Measurements from ENCODE around the gene NRDC. TPM values are rescaled to one million over a fixed set of nuclear protein-coding genes. Genes with fewer than 3 reads are reported as not detected.

NRDC gene
- total and polyA plus RNA-seq, 8 donors = 58.4 to 95.6 (median 79.2) TPM

DNA sequence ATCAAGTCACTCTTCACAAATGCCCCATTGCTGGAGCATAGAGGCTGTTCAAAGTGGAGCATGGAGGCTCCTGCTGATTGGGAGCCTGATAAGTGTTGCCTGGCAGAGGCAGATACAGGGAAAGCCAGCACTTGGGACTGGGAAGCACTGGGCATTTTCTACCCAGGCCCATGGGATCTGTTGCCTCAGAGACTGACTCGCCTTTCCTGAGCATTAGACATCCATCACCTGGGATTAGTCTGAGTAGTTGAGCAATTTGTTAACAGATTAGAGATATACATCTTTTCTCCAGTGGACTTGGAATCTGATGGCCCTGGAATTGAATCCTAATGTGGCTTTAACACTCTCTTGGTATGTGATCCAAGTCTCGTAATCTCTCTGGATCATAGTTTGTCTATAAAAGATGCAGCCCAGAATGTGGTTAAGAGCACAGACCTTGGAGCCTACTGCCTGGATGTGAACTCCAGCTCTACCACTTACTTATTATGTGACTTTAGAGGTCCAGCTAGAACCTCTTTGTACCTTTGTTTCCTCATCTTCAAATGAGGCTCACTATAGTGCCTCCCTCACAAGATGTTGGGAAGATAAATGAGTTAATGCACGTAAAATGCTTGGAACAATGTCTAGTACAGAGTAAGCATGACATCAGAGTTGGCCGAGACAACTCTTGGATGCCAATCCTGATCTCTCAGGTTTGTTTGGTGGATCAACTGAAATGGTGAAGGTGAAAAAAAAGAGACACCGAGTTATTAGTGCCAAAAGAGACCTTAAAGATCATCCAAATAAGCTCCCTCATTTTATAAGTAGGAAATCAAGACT lies 38.3 kb upstream of the NRDC start:
- H3K27ac ChIP-seq = no peak overlapping the region
- H3K4me1 ChIP-seq = no peaks in the 10 kb centered on the region
- no peak for TF ChIP-seq EP300 (IDR thresholded peaks at IDR 0.05)
- no peak for TF ChIP-seq POLR2AphosphoS5 (IDR thresholded peaks at IDR 0.05)
- TF ChIP-seq, protein P1, sequence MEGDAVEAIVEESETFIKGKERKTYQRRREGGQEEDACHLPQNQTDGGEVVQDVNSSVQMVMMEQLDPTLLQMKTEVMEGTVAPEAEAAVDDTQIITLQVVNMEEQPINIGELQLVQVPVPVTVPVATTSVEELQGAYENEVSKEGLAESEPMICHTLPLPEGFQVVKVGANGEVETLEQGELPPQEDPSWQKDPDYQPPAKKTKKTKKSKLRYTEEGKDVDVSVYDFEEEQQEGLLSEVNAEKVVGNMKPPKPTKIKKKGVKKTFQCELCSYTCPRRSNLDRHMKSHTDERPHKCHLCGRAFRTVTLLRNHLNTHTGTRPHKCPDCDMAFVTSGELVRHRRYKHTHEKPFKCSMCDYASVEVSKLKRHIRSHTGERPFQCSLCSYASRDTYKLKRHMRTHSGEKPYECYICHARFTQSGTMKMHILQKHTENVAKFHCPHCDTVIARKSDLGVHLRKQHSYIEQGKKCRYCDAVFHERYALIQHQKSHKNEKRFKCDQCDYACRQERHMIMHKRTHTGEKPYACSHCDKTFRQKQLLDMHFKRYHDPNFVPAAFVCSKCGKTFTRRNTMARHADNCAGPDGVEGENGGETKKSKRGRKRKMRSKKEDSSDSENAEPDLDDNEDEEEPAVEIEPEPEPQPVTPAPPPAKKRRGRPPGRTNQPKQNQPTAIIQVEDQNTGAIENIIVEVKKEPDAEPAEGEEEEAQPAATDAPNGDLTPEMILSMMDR (IDR thresholded peaks at IDR 0.05) = no peak
- TF ChIP-seq POLR2A (IDR thresholded peaks at IDR 0.05) = no peak
- 70 to 83% (median 73%) methylated on average over 5 of the region's 5 CpGs for WGBS, 5 donors
- no peaks in the 10 kb centered on the region for H3K9me3 ChIP-seq
- H3K4me3 ChIP-seq = no peak overlapping the region
- intact Hi-C loops (cut with DNase I; ENCODE audit: low total_unique reads) = no loop called here
- no peaks in the 10 kb centered on the region for H3K36me3 ChIP-seq
- peaks cover 0 to 45% (median 0%) of the 10 kb centered on the region in 3 donors for H3K27me3 ChIP-seq
- DNase-seq = no peak

DNA sequence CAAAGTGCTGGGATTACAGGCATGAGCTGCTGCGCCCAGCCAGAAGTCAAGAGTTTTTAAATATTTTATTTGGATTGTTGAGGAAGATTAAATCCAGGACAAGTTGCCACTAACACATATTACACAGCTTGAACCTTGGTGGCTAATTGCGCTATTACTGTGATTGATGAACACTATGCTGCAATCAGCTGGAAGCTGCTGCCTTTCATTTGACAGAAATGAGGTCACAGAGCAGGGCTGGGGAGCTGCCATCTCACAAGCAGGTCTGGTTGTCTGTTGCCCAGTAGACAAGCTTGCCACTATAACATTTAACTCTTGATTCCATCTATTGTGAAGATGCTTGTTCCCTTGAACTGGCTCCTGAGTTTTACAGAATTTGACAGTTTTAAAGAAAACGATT lies 37.4 kb upstream of the NRDC start:
- peak in 1 of 2 donors; percentile 32 for DNase-seq
- no peaks in the 10 kb centered on the region for H3K4me1 ChIP-seq
- no peaks in the 10 kb centered on the region for H3K9me3 ChIP-seq
- intact Hi-C loops (cut with DNase I; ENCODE audit: low total_unique reads) = no loop called here
- H3K4me3 ChIP-seq = no peak overlapping the region
- no peak for TF ChIP-seq POLR2AphosphoS5 (IDR thresholded peaks at IDR 0.05)
- no peak for TF ChIP-seq POLR2A (IDR thresholded peaks at IDR 0.05)
- no peak for TF ChIP-seq EP300 (IDR thresholded peaks at IDR 0.05)
- TF ChIP-seq, protein P1 (IDR thresholded peaks at IDR 0.05) = no peak
- H3K36me3 ChIP-seq = no peaks in the 10 kb centered on the region
- no peak overlapping the region for H3K27ac ChIP-seq
- peaks cover 0 to 52% (median 0%) of the 10 kb centered on the region in 3 donors for H3K27me3 ChIP-seq
- WGBS, 5 donors = 80 to 86% (median 84%) methylated on average over 3 of the region's 3 CpGs

DNA sequence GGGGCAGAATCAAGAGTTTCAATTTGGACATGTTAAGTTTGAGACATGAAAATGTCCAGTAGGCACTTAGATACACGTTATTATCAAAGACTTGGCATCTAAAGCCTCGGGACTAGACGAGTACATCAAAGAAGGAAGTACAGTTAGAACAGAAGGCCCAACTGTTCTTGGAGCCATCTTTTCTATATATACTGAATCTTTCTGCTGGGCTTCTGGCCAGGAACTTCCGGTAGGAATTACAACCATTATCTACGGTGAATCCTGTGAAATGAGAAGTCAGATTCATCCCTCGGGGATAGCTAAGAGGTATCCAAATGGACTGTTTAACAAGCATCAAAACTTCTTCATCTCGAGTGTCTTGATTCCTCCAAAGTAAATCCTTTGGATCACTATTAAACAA lies 34.4 kb upstream of the NRDC start:
- TF ChIP-seq POLR2A (IDR thresholded peaks at IDR 0.05) (no peak), EP300 (IDR thresholded peaks at IDR 0.05) (no peak), POLR2AphosphoS5 (IDR thresholded peaks at IDR 0.05) (no peak)
- TF ChIP-seq, protein P1 (IDR thresholded peaks at IDR 0.05) = no peak
- WGBS, 5 donors = 72 to 87% (median 84%) methylated on average over 7 of the region's 7 CpGs
- no peak for DNase-seq
- H3K36me3 ChIP-seq = no peaks in the 10 kb centered on the region
- no peak overlapping the region for H3K27ac ChIP-seq
- H3K27me3 ChIP-seq = peaks cover 0 to 61% (median 0%) of the 10 kb centered on the region in 3 donors
- H3K4me1 ChIP-seq = no peaks in the 10 kb centered on the region
- H3K4me3 ChIP-seq = no peak overlapping the region
- H3K9me3 ChIP-seq = no peaks in the 10 kb centered on the region
- intact Hi-C loops (cut with DNase I; ENCODE audit: low total_unique reads) = no loop called here

DNA sequence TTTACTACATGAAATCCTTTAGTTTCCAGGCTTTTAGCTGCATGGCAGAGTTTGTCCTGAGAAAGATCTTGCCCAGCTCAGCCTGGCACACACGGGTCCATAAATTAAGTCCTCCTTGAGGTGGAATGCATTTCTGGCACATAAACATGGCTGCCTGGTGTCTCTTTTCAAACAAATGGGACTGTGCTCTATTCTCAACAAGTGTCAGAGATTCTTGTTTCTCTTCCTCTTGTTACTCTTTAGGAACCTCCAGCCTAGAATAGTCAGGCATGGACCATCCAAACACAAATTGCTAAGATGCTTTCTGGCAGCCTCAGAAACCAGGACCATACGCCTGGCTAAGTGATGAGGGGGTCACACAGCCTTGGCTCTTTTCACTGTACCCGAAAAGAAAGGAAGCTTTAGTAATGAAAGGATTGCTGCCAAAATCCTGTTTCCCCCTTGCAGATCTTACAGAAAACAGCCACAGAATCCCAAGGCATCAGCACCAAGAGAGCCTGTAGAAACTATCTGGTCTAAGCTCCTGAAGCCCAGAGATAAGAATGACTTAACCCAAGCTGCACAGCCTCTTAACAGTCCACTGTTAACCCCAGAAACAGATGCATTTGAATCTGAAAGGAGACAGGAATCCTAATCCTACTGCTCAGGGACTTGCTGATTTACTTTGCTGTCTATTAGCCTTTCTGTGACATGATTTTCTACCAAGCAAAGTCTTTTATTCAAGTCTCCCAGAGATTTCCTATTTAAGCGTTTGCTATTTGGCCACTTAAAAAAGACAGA lies 31.9 kb upstream of the NRDC start:
- no peak overlapping the region for H3K4me3 ChIP-seq
- H3K27ac ChIP-seq = no peak overlapping the region
- TF ChIP-seq EP300 (IDR thresholded peaks at IDR 0.05) (no peak), POLR2AphosphoS5 (IDR thresholded peaks at IDR 0.05) (no peak)
- WGBS, 5 donors = 68 to 85% (median 78%) methylated on average over 4 of the region's 4 CpGs
- DNase-seq = no peak
- H3K4me1 ChIP-seq = no peaks in the 10 kb centered on the region
- intact Hi-C loops (cut with DNase I; ENCODE audit: low total_unique reads) = no loop called here
- H3K36me3 ChIP-seq = no peaks in the 10 kb centered on the region
- no peaks in the 10 kb centered on the region for H3K9me3 ChIP-seq
- H3K27me3 ChIP-seq = peaks cover 0 to 47% (median 0%) of the 10 kb centered on the region in 3 donors
